ENCODE measurements around the gene PTPN4.
"Not testable (repeated sequence)": the region's sequence is repeated elsewhere in the genome, so short reads cannot be mapped to it uniquely, and the experiment has no call there.

The PTPN4 gene

GRCh38 chr2:119941388-119941787 is 181.7 kb downstream of the PTPN4 start:
- no peak for DNase-seq (ENCODE audit: low spot score)

GRCh38 chr2:119941981-119942513 is 182.3 kb downstream of the PTPN4 start:
- no peak for DNase-seq (ENCODE audit: low spot score)

DNA sequence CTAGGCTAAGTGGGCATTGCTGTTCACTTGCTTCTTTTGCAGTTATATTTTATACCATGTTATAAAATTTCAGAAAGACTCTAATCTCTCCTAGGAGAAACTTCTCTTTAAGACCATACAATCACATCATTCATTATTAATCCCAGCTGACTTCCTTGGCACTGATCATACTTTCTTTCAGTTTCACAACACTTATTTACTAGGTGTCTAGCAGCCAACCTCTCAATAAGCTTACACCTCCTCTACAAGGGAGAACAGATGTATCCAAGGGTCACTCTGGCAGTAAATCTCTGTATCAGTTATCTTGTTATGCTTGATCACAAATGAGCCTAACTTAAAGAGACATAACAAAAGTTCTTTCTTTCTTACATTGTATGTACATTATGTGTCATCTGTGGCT is 183.3 kb downstream of the PTPN4 start:
- DNase-seq (ENCODE audit: low spot score): no peak

GRCh38 chr2:119947535-119947934 is 187.8 kb downstream of the PTPN4 start:
- DNase-seq (ENCODE audit: low spot score): no peak

DNA sequence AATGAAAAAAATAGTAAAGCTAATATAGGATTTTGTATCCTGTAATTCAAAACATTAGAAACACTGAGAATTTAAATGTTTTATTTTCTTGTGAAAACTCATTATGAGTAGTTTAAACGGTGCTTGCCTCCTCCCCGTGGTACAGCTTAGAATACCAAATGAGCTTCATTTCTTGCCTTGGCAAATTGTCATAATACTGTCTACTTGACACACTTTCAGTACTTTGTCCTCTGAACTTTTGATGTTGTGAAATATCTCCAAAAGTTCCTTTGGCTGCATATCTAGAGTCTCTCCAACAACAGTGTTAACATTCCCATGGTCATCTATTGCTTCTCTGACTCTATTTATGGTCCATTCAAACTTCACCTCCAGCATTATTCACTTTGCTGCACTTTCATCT is 191.2 kb downstream of the PTPN4 start:
- no peak for DNase-seq (ENCODE audit: low spot score)

- DNase-seq (ENCODE audit: low spot score): peak; percentile 40
Measured at GRCh38 chr2:119958670-119959268, 199.0 kb downstream of the PTPN4 start.

DNA sequence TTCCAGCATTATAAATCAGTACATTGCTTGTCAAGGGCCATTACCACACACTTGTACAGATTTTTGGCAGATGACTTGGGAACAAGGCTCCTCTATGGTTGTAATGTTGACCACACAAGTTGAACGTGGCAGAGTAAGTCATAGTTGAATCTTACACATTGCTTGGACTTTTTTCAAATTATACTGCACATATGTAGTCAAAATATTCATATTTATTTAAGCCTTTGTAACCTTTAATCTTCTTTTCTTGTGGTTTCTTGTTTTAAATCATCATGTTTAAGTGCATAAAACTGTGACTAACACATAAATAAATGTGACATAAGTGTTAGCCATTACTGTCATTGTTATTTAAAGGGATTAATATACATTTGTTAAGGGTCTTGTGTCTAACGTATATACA is 201.1 kb downstream of the PTPN4 start:
- DNase-seq (ENCODE audit: low spot score): no peak

DNA sequence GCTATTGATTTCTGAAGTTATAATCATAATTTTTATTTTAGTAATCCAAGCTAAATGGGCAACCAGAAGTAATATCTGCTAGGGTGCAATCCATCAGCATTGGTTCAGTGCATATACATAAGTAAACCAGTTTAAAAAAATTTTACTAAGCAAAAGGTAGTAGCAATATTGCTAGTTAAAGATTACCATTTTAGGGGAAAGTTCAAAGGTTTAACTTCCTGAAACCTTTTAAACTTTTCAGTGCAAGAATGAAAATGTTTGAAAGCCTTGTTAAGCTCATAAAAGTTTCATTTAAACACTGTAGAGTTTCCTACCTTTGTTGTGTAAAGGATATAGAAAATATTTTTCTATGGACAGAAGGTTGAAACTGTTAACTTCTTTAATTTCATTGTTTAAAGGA is 222.2 kb downstream of the PTPN4 start:
- DNase-seq (ENCODE audit: low spot score): no peak

DNA sequence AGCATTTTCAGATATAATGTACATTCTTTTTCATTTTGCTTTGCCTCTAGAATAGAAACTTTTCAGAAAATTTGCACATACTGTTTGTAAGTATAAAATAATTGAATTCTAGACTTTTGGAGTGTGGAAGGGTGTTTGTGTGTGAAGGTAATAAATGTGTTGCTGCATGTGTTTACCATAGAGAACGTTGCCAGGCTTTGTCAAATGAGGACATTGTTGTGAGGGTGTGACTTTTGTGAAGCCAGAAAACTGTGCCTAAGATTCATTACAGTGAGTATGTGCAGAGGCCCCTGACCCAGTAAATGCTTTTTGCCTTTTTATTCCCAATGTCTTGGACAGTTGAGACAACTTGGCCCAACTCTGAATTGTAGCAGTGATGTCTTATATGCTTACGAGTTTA is 222.8 kb downstream of the PTPN4 start:
- DNase-seq (ENCODE audit: low spot score): no peak

DNA sequence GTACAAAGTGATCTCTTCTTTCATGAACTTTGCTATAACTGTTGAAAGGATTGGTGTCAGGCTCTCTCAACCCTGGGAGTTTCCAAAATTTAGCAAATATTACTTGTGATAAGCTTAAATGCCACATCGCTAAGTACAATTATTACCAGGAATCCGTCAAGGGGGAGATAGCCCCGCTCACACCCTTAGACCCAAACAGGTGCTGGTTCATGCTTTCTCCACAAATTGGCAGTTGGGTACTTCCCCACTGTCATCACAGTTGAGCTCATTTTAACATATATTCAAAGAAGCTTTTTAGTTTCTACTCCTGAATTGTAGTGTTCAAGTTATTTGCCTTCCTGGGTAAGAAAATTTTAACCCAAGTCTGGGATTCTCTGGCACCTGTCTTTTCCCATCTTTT is 223.4 kb downstream of the PTPN4 start:
- no peak for DNase-seq (ENCODE audit: low spot score)

GRCh38 chr2:119996148-119996547 is 236.4 kb downstream of the PTPN4 start:
- no peak for DNase-seq (ENCODE audit: low spot score)

- not testable (repeated sequence) for DNase-seq (ENCODE audit: low spot score)
Measured at GRCh38 chr2:119996896-119997891, 237.5 kb downstream of the PTPN4 start.

GRCh38 chr2:120001471-120001870 is 241.7 kb downstream of the PTPN4 start:
- no peak for DNase-seq (ENCODE audit: low spot score)

DNA sequence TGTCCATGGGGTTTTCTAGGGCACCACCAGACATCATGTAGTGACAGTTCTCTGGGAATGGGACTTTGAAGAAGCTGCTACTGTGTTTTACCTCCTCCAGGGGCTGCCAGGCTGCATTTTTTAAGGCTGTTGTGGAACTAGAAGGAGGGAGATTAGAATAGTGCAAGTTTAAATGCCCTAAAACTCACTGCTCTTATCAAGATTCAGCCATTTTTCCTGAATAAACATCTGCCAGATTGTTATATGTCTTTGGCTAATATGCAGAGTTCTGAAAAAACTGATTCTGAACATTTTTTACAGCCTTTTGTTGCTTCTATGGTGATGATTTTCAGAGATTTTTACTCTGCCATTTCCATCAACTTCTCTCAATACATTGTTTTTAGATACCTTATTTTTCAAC is 244.5 kb downstream of the PTPN4 start:
- DNase-seq (ENCODE audit: low spot score): no peak

DNA sequence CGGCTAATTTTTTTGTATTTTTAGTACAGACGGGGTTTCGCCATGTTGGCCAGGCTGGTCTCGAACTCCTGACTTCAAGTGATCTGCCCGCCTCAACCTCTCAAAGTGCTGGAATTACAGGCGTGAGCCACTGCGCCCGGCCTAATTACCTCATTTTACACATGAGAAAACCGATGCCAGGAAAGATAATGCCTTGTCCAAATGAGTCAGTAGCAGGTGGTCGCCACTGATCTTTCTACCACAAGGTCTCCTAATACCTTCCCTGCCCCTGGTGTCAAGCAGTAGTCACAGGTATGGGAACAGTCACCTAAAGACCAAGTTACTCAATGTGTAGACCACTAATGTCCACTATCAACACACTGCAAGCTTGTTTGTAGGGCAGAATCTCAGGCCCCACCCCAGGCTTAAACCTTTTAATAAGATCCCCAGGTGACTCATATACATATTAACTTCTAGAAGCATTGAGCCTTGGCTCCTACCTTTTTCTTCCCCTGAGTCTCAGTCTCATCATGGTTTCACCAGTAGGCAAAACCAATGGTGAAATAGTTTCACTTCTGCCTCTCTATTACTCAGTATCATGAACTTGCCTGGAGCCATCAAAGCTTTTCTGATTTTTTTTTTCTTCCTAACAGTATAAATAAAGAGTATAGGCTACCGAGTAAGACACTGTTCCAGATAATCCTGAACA is 246.3 kb downstream of the PTPN4 start:
- no peak for DNase-seq (ENCODE audit: low spot score)

GRCh38 chr2:120007851-120008250 is 248.1 kb downstream of the PTPN4 start:
- no peak for DNase-seq (ENCODE audit: low spot score)

DNA sequence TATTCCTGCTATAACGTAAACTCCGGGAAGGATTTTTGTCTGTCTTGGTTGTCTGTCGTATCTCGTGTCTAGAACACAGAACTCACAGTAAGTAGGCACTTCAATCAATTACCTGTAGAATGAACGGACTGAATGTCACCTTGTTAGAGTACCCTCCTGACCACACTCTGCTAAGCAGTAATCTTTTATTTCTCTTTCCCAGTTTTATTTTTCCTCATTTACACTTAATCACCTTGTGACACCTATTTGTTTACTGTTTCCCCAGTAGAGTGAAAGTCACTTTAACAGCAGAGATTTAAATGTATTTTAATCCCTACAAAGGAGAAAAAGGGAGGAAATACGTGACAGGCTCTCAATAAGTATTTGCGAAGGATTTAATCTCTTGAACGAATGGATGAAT is 252.6 kb downstream of the PTPN4 start:
- no peak for DNase-seq (ENCODE audit: low spot score)

- peak; percentile 89 for DNase-seq (ENCODE audit: low spot score)
Measured at GRCh38 chr2:120012771-120013596, 253.3 kb downstream of the PTPN4 start, which contains the start of gene EPB41L5. Gene EPB41L5, plus strand, starts transcription at chr2:120013077. Its CDS starts 6,008 bp downstream, at chr2:120019085.

DNA sequence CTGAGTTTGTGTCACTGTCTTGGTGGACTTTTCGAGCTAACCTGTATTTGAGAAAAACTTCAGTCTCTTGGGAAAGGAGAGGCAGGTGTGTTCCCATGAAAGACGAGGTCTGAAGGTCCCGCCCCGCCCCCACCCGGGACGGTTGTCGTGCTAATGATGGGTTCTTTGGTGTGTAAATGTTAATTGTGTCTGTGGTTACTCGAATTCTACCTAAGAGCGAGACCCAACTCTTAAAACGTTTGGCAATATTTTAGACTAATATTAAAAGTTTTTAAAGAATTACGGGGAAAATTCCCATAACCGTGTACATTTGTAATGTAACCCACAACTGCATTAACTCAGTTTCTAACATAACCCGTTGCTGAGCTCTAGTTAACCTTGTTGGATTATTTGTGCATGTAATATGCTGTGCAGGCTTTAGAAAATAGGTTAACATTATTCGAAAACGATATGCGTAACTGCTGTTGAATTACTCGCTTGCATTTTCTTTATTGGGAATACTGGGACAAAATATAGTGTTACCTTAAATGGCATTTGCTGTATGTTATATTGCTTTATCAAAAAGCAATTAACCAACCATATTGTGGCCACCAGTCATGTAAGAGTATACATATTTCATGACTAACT is 254.0 kb downstream of the PTPN4 start:
- no peak for DNase-seq (ENCODE audit: low spot score)

DNA sequence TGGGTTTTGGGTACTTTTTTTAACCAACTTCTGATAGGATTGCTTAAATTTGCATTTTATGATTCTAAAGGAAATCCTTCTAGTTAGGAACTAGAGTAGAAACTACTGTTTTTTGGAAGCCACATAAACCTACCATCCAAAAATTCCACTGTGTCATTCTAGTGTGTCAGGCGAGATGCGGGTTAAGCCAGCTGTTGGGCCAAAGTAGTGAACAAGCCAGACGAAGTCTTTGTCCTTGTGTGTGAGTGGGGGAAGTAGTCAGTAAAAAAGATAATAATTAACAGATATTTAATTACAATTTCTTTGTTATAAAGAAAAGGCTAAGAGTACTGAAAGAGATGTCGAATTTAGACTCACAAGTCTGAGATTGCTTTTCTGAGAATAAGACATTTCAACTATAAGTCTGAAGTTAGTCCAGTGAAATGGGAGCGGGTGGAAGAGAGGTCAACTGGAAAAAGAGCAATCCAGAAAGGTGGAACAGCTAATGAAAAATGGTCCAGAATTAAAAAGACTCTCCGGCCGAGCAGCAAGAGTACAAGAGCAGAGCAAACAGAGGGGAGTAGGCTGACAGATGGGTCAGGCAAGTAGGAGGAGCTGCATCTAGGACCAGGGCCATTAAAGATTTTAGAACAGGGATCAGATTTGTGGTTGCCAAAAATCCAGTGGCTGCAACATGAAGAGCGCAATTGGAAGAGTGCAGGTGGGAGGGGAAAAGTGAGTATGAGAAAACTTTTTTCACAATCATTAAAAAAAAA is 254.7 kb downstream of the PTPN4 start:
- no peak for DNase-seq (ENCODE audit: low spot score)
